ENCODE results near the gene CD86.
"Not testable (repeated sequence)": the region's sequence is repeated elsewhere in the genome, so short reads cannot be mapped to it uniquely, and the experiment has no call there.

CD86 gene, protein sequence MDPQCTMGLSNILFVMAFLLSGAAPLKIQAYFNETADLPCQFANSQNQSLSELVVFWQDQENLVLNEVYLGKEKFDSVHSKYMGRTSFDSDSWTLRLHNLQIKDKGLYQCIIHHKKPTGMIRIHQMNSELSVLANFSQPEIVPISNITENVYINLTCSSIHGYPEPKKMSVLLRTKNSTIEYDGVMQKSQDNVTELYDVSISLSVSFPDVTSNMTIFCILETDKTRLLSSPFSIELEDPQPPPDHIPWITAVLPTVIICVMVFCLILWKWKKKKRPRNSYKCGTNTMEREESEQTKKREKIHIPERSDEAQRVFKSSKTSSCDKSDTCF

DNA sequence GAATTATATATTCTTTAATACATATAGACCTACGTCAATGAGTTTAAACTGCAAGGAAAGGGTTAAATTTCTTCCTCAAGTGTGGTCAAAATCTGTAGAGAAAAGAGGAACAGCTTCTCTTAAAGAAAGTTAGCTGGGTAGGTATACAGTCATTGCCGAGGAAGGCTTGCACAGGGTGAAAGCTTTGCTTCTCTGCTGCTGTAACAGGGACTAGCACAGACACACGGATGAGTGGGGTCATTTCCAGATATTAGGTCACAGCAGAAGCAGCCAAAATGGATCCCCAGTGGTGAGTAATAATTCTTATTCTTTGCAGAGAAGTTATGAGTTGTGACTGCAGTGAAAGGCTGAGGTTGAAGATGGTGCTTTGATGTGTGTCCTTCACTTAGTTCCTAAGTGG lies at the start of gene CD86:
Gene CD86, plus strand, starts transcription at position 148 of the 400 bp plus-strand sequence. Its CDS starts 128 bp downstream, at position 276.
- no peak for DNase-seq

DNA sequence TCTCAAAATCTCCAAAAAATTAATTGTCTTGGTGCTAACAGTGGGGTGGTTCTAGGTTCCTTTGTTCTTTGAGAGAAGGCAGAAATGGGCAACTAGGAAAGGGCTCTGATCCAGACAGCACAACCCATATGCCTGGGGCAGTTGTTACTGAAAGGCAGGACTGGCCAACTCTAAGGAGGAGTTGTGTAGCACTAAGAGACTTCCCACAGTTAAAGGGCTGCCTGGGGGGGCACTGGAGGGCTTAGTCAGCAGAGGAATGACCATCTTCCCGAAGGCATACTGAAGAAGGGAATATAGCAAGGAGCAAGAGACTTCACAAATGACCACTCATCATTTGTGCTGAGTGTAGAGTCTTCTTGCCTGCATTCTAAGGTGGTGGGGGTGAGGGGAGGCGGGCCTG lies 48.9 kb upstream of the CD86 start:
- DNase-seq = no peak

- DNase-seq = no peak
These were observed 47.0 kb upstream of the CD86 start for GRCh38 chr3:122008166-122008565.

- no peak for DNase-seq
These were observed 44.7 kb upstream of the CD86 start for GRCh38 chr3:122010506-122010905.

DNA sequence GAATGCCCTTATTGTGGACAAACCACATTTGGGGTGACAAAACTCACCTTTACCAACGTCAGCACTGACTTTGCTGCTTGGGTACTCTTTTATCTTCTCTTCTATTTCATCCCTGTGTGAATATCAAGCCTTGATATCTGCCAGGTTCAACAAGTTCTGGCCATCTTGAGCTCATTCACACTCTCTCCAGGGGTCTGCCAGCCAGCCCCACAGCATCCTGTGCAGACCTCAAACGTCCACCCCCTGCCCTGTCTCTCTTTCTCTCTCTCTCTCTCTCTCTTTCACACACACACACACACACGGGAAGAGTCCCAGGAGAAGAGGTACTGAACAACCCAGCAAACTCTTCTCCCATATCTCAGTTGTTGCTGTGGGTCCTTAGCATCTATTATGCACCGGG lies 43.8 kb upstream of the CD86 start:
- DNase-seq = no peak

DNA sequence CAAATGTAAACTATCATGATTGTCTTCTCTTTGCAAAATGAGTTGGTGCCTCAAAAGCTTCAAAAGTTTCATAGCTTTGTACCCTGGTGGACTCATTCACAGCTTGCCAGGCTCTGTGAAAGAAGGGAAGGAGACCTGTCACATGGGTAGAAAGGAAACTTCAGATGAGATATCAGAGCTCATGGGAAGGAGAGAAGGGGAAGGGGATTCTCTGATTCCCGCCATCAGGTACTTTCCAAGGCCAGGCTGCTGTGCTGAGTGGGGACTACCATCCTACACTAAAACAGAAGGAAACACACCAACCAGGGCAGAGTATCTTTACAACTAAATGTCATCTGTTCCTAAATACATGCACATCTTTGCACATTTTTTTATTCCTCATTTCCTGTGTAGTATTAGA lies 42.3 kb upstream of the CD86 start:
- DNase-seq = no peak

- DNase-seq = no peak
These were observed 41.7 kb upstream of the CD86 start for GRCh38 chr3:122013448-122013925.

DNA sequence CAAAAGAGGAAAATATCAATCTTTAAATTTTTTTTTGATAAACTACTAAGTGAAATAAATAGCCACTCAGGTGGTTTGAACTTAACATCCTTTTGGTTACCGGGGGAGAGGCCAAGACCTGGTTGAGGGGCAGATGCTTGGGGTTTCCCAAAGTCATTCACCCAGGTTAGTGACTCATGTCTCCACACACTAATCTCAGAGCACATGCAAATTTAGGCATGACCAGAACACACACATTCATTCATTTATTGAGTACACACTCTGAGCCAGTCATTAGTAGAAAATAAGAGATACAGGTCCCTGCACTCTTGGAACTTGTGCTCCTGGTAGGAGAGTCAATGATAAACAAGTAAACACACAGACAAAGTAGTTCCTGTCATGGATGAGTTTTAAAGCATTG lies 40.4 kb upstream of the CD86 start:
- no peak for DNase-seq

DNA sequence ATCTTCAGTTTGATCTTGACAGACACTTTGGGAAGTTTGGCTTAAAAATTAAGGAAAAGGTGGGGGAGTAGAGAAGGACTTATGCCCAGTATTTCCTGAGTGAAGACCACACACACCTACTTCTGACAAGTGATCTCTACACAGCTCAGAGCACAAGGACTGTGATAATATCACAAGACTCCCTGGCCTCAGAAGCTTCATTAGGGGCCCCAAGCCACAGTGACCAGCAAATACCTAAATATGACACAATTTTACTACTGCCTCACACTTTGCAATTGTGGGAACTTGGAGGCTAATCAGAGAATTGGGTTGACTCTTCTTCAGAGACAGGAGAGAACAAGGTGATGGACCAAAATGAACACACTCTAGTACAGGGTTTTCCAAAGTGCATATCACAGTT lies 35.7 kb upstream of the CD86 start:
- DNase-seq = no peak

GRCh38 chr3:122021037-122021436 lies 34.1 kb upstream of the CD86 start:
- DNase-seq = no peak

DNA sequence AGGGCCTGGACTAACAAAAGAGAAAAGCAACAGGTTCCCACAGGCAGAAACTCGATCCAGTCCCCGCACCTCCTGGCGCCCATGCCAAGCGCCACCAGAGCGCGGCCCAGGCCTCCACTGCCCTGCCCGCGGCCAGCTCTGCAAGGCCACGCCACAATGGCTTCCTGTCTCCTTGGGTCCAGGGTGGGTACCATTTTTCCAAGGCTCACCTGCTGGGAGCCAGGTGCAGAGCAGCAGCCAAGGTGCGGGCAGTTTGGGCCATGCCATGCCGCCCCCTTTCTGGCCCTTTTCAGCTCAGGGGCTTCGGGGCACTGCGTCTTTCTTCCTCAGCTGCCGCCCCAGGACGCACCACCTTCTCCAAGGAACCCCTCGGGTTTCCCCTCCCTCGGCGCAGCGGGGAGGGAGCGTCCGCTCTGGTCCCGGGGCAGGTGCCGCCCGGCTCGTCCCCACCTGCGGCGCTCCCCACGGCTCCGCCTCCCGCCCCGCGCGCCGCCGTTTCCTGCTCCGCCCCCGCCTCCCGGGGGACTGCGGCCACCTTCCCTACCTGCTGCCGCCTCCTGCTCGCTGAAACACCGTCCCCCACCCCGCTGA lies 33.3 kb upstream of the CD86 start, which contains the start of gene ILDR1:
Gene ILDR1, minus strand, starts transcription at position 437 of the 591 bp plus-strand sequence. Its CDS starts 170 bp downstream, at position 267.
- no peak for DNase-seq

DNA sequence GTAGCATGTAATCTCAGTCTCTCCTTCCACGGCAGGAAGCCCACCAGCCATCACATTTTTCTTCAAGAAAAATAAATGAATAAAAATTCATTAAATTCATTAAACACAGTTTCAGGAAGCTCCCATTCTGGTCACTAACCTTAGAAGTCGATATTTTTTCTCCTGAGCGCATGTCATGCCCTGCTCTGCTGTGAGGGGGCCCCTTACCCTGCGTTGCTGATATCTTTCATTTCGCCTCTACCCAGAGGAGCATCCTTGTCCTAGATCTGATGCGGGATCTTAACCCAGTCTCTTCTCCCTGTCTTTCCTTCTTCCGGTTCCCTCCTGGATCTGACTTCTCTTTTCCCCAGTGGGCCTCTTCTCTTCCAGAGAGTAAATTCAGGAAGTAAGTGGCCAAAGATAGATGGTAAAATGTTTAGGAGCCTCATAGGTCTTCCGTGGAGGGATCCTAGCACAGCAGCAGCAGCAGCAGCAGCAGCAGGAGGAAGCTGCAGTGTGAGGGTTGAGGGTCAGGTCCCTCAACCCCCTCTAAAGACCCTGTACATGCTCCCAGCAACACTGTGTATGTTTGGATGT lies 31.7 kb upstream of the CD86 start:
- DNase-seq = no peak

DNA sequence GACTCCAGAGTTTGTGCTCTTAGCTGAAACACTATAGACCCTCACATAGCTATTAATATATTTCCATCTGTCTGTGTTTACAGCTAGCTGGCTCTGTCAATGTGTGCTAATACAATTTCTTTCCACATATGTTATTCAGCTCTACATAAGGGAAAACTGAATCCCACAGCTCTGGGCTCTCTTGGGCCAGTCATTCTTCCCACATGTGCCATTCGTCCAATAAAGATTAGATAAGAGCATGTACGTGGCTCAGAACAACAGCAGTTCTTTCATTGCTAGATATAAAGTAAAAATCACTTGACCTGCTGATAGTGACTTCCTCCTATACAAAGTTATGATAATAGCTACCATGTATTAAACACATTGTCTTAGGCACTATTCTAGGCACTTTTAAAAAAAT lies 30.4 kb upstream of the CD86 start:
- no peak for DNase-seq

- DNase-seq = no peak
These were observed 29.9 kb upstream of the CD86 start for GRCh38 chr3:122025296-122025695.

- no peak for DNase-seq
These were observed 24.6 kb upstream of the CD86 start for GRCh38 chr3:122030381-122031122.

DNA sequence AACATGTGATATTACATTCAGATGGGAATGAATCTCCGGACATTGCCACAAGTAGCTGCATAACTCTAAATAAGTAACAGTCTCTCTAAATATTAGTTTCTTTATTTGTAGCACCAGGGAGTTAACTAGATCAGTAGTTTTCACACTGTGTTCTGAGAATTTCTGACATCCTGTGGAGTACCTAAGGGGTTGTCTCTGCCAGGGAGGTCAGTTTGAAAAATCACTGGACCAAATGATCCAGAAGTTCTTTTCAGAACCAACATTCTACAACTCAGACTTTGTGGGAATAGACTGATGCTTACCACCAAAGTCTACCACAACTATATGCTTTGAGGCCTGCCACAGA lies 24.1 kb upstream of the CD86 start:
- DNase-seq = no peak

DNA sequence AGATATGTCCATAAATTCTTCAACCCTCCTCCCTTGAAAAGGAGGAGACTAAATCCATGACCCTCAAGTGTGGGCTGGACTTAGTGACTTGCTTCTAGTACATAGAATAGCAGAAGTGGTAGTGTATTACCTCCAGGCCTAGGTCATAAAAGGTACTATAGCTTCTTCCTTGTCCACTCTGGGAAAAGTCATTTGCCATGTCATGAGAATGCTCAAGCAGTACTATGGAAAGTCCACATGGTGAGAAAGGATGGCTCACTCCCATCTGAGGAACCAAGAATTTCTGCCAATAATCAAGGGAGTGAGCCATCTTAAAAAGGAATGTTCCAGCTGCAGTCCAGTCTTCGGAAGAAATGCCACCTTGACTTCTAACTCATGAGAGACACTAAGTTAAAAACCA lies 22.6 kb upstream of the CD86 start:
- DNase-seq = no peak

- DNase-seq = no peak
These were observed 22.1 kb upstream of the CD86 start for GRCh38 chr3:122033023-122033422.

- DNase-seq = not testable (repeated sequence)
These were observed 7.9 kb upstream of the CD86 start for GRCh38 chr3:122047296-122047695.

- DNase-seq = not testable (repeated sequence)
These were observed 7.4 kb upstream of the CD86 start for GRCh38 chr3:122047773-122048172.

GRCh38 chr3:122052968-122053367 lies 2.2 kb upstream of the CD86 start:
- no peak for DNase-seq

- no peak for DNase-seq
These were observed 2.5 kb downstream of the CD86 start for GRCh38 chr3:122057671-122058070.
